Measurements from ENCODE around the gene TRAPPC10.

GRCh38 chr21:43987509-43987908 is 24.6 kb upstream of the TRAPPC10 start:
- TF ChIP-seq CTCF (IDR thresholded peaks at IDR 0.05; ENCODE audit: insufficient read depth, low read length) = no peak
- no peak for TF ChIP-seq GABPA (IDR thresholded peaks at IDR 0.05; ENCODE audit: low read depth)
- no peak for TF ChIP-seq REST (IDR thresholded peaks at IDR 0.05; ENCODE audit: insufficient replicate concordance, low read depth)
- TF ChIP-seq POLR2AphosphoS5 (IDR thresholded peaks at IDR 0.05; ENCODE audit: low read depth) = no peak
- TF ChIP-seq SPI1 (IDR thresholded peaks at IDR 0.05; ENCODE audit: borderline replicate concordance, low read depth) = no peak
